Measurements from ENCODE around the gene CDK5RAP2.

The CDK5RAP2 gene

DNA sequence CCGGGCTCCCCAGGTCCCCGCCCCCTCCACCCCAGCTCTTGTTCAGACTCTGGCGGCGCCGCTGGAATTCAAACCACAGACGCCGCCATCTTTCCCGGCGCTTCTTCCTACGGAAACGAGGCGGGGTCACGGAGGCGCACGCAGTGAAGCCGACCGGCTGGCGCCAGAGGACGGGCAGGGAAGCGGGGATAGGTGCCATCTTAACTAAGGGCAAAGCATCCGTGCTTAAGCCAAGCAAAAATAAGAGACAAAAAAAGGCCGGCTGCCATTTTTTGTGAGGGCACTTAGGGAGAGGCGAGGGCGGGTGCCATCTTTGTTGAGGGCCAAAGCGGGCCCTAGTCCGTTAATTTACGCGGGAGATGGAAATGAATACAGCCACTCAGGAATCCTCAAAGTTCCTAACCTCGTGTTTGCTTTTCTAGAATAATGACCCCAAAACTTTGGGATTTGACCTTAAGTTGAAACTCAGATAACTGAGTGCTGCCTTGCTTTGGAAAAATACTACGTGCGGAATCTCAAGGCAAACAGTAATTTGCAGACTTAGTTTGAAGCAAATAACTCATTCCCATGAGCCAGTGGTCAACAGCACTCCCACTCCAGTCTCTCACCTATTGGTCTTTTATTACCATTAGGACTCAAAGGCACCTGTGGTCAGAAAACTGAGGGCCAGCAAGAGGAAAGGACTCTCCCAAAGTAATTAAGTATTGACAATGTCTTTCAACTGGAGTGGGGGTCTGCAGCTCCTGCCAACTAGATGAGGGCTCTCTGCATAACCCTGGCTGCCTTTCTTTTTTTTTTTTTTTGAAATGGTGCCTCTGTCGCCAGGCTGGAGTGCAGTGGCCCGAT is at the start of gene CDK5RAP2:
TSS of gene CDK5RAP2 (minus strand) at position 117 of the 846 bp plus-strand sequence. CDS start 189 bp downstream, outside the sequence.
- peak; percentile 97 for DNase-seq (ENCODE audit: low read depth)

GRCh38 chr9:120628925-120629497 is 49.0 kb upstream of the CDK5RAP2 start:
- DNase-seq (ENCODE audit: low read depth): peak; percentile 37

GRCh38 chr9:120628207-120628924 is 48.4 kb upstream of the CDK5RAP2 start:
- DNase-seq (ENCODE audit: low read depth): no peak

GRCh38 chr9:120627073-120627472 is 47.1 kb upstream of the CDK5RAP2 start:
- no peak for DNase-seq (ENCODE audit: low read depth)

GRCh38 chr9:120626512-120626911 is 46.5 kb upstream of the CDK5RAP2 start:
- DNase-seq (ENCODE audit: low read depth): no peak

- DNase-seq (ENCODE audit: low read depth): no peak
These were observed 45.3 kb upstream of the CDK5RAP2 start for GRCh38 chr9:120625222-120625621.

GRCh38 chr9:120622790-120623189 is 42.8 kb upstream of the CDK5RAP2 start:
- DNase-seq (ENCODE audit: low read depth): no peak

- no peak for DNase-seq (ENCODE audit: low read depth)
These were observed 42.0 kb upstream of the CDK5RAP2 start for GRCh38 chr9:120621941-120622340.

- peak; percentile 49 for DNase-seq (ENCODE audit: low read depth)
These were observed 40.0 kb upstream of the CDK5RAP2 start for GRCh38 chr9:120619751-120620655.

GRCh38 chr9:120616966-120617935 is 37.3 kb upstream of the CDK5RAP2 start:
- DNase-seq (ENCODE audit: low read depth): no peak

- DNase-seq (ENCODE audit: low read depth): no peak
These were observed 32.3 kb upstream of the CDK5RAP2 start for GRCh38 chr9:120612218-120612617.

DNA sequence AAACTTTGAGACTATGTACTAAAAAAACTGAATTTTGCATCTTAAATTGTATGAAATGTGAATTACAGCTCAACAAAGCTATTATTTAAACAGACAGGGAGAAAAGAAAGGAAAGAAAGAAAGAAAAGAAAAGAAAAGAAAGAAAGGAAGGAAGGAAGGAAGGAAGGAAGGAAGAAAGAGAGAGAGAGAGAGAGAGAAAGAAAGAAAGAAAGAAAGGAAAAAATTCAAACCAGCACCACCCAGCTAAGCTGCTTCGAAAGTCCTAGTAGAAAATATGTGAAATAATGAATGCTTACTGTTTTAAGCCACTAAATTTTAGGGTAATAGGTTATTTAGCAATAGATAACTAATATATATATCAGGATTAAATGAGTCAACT is 31.7 kb upstream of the CDK5RAP2 start:
- no peak for DNase-seq (ENCODE audit: low read depth)

DNA sequence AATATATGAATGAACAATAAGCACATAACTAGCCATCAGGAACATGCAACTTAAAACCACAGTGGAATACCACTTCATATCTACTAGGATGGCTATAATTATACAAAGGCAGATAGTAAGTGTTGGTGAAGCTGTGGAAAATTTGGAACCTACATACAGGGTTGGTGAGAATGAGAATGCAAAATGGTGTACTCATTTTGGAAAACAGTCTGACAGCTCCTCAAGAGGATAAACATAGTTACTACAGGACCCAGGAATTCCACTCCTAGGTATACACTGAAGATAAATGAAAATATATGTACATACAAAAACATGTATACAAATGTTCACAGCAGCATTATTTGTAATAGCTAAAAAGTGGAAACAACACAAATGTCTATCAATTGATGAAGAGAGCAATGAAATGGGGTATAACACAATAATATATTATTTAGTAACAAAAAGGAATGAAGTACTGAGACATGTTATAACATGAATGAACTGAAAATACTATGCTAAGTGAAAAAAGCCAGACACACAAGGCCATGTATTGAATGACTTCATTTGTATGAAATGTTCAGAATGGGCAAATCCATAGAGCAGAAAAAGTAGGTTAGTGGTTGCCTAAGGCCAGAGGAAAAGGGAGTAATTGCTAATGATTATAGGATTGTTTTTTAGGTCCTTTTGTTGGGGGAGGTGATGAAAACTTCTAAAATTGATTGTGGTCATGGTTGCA is 31.2 kb upstream of the CDK5RAP2 start:
- DNase-seq (ENCODE audit: low read depth): no peak

DNA sequence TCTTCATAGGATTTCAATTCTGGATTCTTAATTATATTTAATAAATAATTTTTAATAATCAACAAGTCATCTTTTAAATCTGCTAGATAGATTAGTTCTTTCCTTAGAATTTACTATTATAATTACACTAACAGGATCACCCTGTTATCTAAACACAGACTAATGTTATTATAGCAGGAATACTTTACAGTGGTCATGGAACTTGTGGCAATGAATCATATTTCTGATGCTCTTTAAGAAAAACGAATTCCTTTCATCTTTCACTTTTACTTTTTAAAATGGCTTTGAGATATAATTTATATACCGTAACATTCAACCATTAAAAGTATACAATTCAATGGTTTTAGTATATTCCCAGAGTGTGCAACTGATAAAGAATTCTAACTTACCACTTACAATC is 29.7 kb upstream of the CDK5RAP2 start:
- peak; percentile 26 for DNase-seq (ENCODE audit: low read depth)

GRCh38 chr9:120608421-120608820 is 28.5 kb upstream of the CDK5RAP2 start:
- DNase-seq (ENCODE audit: low read depth): no peak

- DNase-seq (ENCODE audit: low read depth): no peak
These were observed 23.6 kb upstream of the CDK5RAP2 start for GRCh38 chr9:120603591-120603990.

- no peak for DNase-seq (ENCODE audit: low read depth)
These were observed 23.0 kb upstream of the CDK5RAP2 start for GRCh38 chr9:120603010-120603409.

GRCh38 chr9:120593955-120594277 is 13.9 kb upstream of the CDK5RAP2 start:
- DNase-seq (ENCODE audit: low read depth): no peak

DNA sequence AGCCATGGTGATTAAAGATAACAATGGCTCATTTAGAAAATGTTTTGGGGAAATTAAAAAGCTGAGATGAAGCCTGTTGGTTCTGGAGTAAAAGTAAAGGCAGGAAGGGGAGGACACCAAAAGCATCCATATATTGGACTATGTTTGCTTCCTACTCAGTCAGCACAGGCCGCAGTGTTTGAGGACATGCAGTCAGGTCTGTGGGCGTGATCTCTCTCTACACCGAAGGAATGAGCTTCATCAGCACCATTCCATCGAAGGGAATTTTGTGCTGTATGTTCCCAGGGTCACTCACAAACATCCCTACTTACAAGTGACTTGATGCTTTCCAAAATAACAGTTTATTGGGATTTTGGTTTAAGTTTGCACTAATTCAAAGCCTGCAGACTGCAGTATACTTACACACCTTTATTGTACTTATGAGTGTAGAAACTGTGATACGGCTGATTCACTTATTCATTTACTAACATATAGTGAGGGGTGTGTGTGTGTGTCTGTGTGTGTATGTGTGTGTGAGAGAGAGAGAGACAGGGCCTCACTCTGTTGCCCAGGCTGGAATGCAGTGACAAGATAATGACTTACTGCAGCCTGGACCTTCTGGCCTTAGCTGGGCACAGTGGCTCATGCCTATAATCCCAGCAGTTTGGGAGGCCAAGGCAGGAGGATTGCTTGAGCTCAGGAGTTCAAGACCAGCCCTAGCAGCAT is 13.4 kb upstream of the CDK5RAP2 start:
- DNase-seq (ENCODE audit: low read depth): no peak

DNA sequence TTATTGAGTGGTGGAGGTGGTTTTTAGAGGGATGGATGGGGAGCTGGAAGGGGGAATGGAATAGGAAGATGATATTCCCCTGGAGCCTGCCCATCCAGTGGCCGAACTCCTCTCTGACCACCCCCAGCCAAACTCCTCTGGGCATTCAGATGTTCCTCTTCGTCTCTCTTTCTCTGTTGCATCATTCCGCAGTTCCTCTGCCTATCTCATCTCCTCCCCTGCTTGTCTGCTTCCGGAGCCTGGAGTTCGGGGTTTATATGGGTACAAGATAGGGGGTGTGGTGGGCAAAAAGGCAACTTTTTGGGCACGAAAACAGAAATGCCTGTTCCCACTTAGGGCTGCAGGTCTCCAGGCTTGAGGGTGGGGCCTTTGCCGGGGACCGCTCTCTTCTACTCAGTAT is 12.2 kb upstream of the CDK5RAP2 start:
- no peak for DNase-seq (ENCODE audit: low read depth)

Measured in stromal cell of bone marrow (primary cell).